GM12873 (cell line): ENCODE data around the gene UNC45A.

Experiments
- CTCF ChIP-seq: IDR thresholded peaks from 2 replicates; pipeline ENCODE4 v1.5.1; 2012; ENCODE audit warnings: low read depth, mild to moderate bottlenecking, moderate library complexity, low read length, control low read depth; ENCODE audit not compliant: insufficient read depth; ENCODE audit errors: missing control alignments

The UNC45A gene

GRCh38 chr15:90946941-90947576 is 12.0 kb downstream of the UNC45A start:
- TF ChIP-seq CTCF = no peak

GRCh38 chr15:90947577-90948357 is 12.7 kb downstream of the UNC45A start:
- no peak for TF ChIP-seq CTCF

- TF ChIP-seq CTCF = no peak
These were observed 13.4 kb downstream of the UNC45A start for GRCh38 chr15:90948506-90948905.

GRCh38 chr15:90949979-90950675 is 15.0 kb downstream of the UNC45A start:
- TF ChIP-seq CTCF = no peak

GRCh38 chr15:90950676-90951075 is 15.6 kb downstream of the UNC45A start:
- TF ChIP-seq CTCF = no peak

- TF ChIP-seq CTCF = no peak
These were observed 18.0 kb downstream of the UNC45A start for GRCh38 chr15:90952901-90953677.
